HUES48 (cell line): Measurements from ENCODE around the gene BOLA2B.

Source experiments
- H3K27ac ChIP-seq: one replicate; pipeline ENCODE4 v1.7.0; 2013; ENCODE audit warnings: low read depth, low read length, inconsistent platforms
- H3K27me3 ChIP-seq: 2 replicates; pipeline ENCODE4 v1.6.1; 2013; ENCODE audit warnings: mild to moderate bottlenecking, low read length; ENCODE audit not compliant: control insufficient read depth, insufficient read depth
- H3K36me3 ChIP-seq: 2 replicates; pipeline ENCODE4 v1.6.1; 2013; ENCODE audit warnings: low read length; ENCODE audit not compliant: control insufficient read depth, insufficient read depth
- H3K4me1 ChIP-seq: 2 replicates; pipeline ENCODE4 v1.6.1; 2013; ENCODE audit warnings: mild to moderate bottlenecking, low read length; ENCODE audit not compliant: control insufficient read depth, insufficient read depth
- H3K4me3 ChIP-seq: 2 replicates; pipeline ENCODE4 v1.5.1; 2013; ENCODE audit warnings: mild to moderate bottlenecking, low read depth, low read length
- H3K9ac ChIP-seq: 2 replicates; pipeline ENCODE4 v1.6.1; 2013; ENCODE audit warnings: mild to moderate bottlenecking, low read depth, low read length, moderate library complexity
- H3K9me3 ChIP-seq: 2 replicates; pipeline ENCODE4 v1.6.1; 2013; ENCODE audit warnings: low read length; ENCODE audit not compliant: control insufficient read depth, insufficient read depth

Gene BOLA2B

GRCh38 chr16:30157214-30157613, 36.3 kb downstream of the BOLA2B start:
- Histone ChIP-seq H3K4me1 (no peaks in the 10 kb centered on the region), H3K36me3 (no peaks in the 10 kb centered on the region), H3K4me3 (no peak overlapping the region), H3K9ac (no peak overlapping the region), H3K27ac (no peak overlapping the region), H3K9me3 (no peaks in the 10 kb centered on the region), H3K27me3 (no peaks in the 10 kb centered on the region)

GRCh38 chr16:30155188-30155587, 38.3 kb downstream of the BOLA2B start:
- no peaks in the 10 kb centered on the region for H3K9me3 ChIP-seq
- no peak overlapping the region for H3K27ac ChIP-seq
- no peaks in the 10 kb centered on the region for H3K27me3 ChIP-seq
- H3K9ac ChIP-seq, result no peak overlapping the region
- H3K36me3 ChIP-seq, result no peaks in the 10 kb centered on the region
- no peak overlapping the region for H3K4me3 ChIP-seq
- no peaks in the 10 kb centered on the region for H3K4me1 ChIP-seq

GRCh38 chr16:30152517-30152916, 40.9 kb downstream of the BOLA2B start:
- Histone ChIP-seq H3K9me3 (0 out of 2 replicates have a peak, but pooled peaks cover 5% of the 10 kb centered on the region), H3K4me1 (no peaks in the 10 kb centered on the region), H3K9ac (no peak overlapping the region), H3K4me3 (no peak overlapping the region), H3K27me3 (no peaks in the 10 kb centered on the region), H3K27ac (no peak overlapping the region), H3K36me3 (no peaks in the 10 kb centered on the region)

- Histone ChIP-seq H3K36me3 (no peaks in the 10 kb centered on the region), H3K9ac (no peak overlapping the region), H3K4me1 (no peaks in the 10 kb centered on the region), H3K27ac (no peak overlapping the region), H3K9me3 (0 out of 2 replicates have a peak, but pooled peaks cover 5% of the 10 kb centered on the region), H3K4me3 (no peak overlapping the region), H3K27me3 (no peaks in the 10 kb centered on the region)
Observed at GRCh38 chr16:30151091-30151490, 42.4 kb downstream of the BOLA2B start.

- no peak overlapping the region for H3K4me3 ChIP-seq
- 0 out of 2 replicates have a peak, but pooled peaks cover 5% of the 10 kb centered on the region for H3K9me3 ChIP-seq
- no peak overlapping the region for H3K9ac ChIP-seq
- H3K4me1 ChIP-seq, result no peaks in the 10 kb centered on the region
- no peaks in the 10 kb centered on the region for H3K27me3 ChIP-seq
- no peaks in the 10 kb centered on the region for H3K36me3 ChIP-seq
- no peak overlapping the region for H3K27ac ChIP-seq
Observed at GRCh38 chr16:30149250-30149930, 44.1 kb downstream of the BOLA2B start.

GRCh38 chr16:30147843-30148510, 45.5 kb downstream of the BOLA2B start:
- H3K9me3 ChIP-seq, result 0 out of 2 replicates have a peak, but pooled peaks cover 5% of the 10 kb centered on the region
- no peaks in the 10 kb centered on the region for H3K4me1 ChIP-seq
- no peaks in the 10 kb centered on the region for H3K27me3 ChIP-seq
- no peaks in the 10 kb centered on the region for H3K36me3 ChIP-seq
- no peak overlapping the region for H3K9ac ChIP-seq
- no peak overlapping the region for H3K4me3 ChIP-seq
- no peak overlapping the region for H3K27ac ChIP-seq

GRCh38 chr16:30145657-30146056, 47.8 kb downstream of the BOLA2B start:
- 0 out of 2 replicates have a peak, but pooled peaks cover 5% of the 10 kb centered on the region for H3K9me3 ChIP-seq
- H3K9ac ChIP-seq, result no peak overlapping the region

GRCh38 chr16:30144917-30145316, 48.5 kb downstream of the BOLA2B start:
- no peak overlapping the region for H3K4me3 ChIP-seq
- no peaks in the 10 kb centered on the region for H3K27me3 ChIP-seq
- H3K36me3 ChIP-seq, result no peaks in the 10 kb centered on the region
- no peak overlapping the region for H3K27ac ChIP-seq
- no peak overlapping the region for H3K9ac ChIP-seq
- 0 out of 2 replicates have a peak, but pooled peaks cover 5% of the 10 kb centered on the region for H3K9me3 ChIP-seq
- H3K4me1 ChIP-seq, result no peaks in the 10 kb centered on the region

More at GRCh38 chr16:30145657-30146056, 47.8 kb downstream of the BOLA2B start:
- H3K36me3 ChIP-seq, result no peaks in the 10 kb centered on the region
- H3K27ac ChIP-seq, result no peak overlapping the region
- no peaks in the 10 kb centered on the region for H3K27me3 ChIP-seq
- no peak overlapping the region for H3K4me3 ChIP-seq
- no peaks in the 10 kb centered on the region for H3K4me1 ChIP-seq

- Histone ChIP-seq H3K4me1 (no peaks in the 10 kb centered on the region), H3K9ac (no peak overlapping the region), H3K27ac (no peak overlapping the region), H3K36me3 (no peaks in the 10 kb centered on the region), H3K9me3 (no peaks in the 10 kb centered on the region), H3K27me3 (no peaks in the 10 kb centered on the region), H3K4me3 (no peak overlapping the region)
Observed at GRCh38 chr16:30144017-30144416, 49.4 kb downstream of the BOLA2B start.

- Histone ChIP-seq H3K27me3 (no peaks in the 10 kb centered on the region), H3K9me3 (no peaks in the 10 kb centered on the region), H3K4me3 (no peak overlapping the region), H3K27ac (no peak overlapping the region), H3K36me3 (no peaks in the 10 kb centered on the region), H3K9ac (no peak overlapping the region), H3K4me1 (no peaks in the 10 kb centered on the region)
Observed at GRCh38 chr16:30143347-30143702, 50.1 kb downstream of the BOLA2B start.
